Activated T-cell treated with anti-CD3 and anti-CD28 coated beads for 1 hour (primary cell): ENCODE measurements around the gene CNTNAP2.
"Not testable (repeated sequence)": the region's sequence is repeated elsewhere in the genome, so short reads cannot be mapped to it uniquely, and the experiment has no call there.

Experiments used
- DNase-seq: peaks from one replicate; pipeline ENCODE4 v3.0.0-alpha.2; 2020; ENCODE audit warnings: low read depth

CNTNAP2 gene

DNA sequence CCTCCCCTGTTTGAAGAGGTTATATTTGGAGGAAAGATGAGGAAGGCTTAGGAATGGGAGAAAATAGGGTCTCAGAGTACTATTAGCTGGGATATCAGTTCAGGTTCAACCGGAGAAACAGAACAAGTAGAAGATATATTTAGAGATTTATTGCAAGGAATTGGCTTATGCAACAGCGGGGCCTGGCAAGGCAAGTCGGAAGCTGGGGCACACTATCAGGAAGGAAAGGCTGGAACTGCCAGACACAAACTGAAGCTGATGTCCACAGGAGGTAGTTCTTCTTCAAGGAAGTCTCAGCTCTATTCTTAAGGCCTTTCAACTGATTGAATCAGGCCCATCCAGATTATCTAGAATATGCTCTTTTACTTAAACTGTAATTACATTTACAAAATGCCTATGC lies 1534.4 kb downstream of the CNTNAP2 start:
- DNase-seq, result no peak

DNA sequence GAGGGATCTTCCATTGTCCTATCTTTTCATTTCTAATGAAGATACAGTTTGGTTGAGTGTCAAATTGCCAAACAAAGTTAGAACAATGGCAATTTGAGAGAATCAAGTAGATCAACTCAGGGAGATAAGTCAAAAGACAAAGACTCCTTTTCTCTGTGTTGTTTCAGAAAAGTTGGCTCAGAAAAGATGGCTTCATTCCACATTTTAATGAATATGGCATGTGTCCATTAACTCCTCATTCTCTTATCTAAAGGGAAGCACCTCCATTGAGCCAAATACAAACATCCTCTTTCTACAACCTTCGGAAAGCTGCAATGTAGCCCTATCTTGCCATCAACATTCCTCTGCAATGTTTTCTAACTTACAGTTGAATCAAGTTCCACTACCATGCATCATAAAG lies 1535.0 kb downstream of the CNTNAP2 start:
- no peak for DNase-seq

DNA sequence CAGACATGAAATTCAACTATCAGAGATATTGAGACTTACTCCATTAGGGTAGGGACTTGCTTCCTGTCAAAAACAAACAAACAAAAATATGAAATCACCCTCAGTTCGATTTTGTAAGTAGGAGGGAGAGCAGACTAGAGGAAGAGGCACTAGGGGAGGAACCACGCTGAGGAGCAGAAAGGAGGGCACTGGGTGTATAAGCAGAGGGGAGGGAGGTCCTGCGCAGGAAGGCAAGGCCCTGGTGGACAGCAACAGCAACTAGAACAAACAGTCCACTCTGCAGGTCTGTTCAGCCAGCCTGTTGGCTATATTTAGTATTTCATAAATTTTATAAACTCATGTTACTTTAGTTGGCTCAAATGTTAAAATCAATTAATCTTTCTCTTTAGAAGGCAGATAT lies 1536.9 kb downstream of the CNTNAP2 start:
- DNase-seq, result no peak

DNA sequence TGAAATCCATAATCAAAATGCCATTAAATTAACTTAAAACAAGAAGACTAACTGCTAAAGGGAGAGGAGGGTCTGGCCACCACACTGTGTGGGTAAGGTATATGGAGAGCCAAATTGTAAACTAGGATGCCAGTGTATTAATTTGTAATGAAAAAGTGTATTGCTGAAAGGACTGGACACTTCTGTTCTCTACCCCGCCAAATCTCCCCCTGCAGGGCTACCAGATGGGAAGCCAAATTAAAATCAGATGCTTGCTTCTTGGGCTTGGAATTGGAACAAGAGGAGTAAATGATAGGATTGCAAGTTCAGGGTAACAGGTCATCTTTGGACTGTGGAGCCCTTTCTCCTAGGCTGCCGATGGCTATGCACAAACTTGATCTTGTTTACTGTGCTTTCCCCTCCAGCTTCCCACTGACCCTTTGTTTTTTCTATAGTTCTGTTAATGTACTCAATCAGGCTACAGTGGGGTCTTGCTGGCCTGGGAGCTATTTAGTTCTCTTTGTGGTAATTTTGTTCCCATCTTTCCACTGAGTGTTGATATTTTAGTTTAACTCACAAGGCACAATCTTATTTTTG lies 1541.9 kb downstream of the CNTNAP2 start:
- DNase-seq, result no peak

DNA sequence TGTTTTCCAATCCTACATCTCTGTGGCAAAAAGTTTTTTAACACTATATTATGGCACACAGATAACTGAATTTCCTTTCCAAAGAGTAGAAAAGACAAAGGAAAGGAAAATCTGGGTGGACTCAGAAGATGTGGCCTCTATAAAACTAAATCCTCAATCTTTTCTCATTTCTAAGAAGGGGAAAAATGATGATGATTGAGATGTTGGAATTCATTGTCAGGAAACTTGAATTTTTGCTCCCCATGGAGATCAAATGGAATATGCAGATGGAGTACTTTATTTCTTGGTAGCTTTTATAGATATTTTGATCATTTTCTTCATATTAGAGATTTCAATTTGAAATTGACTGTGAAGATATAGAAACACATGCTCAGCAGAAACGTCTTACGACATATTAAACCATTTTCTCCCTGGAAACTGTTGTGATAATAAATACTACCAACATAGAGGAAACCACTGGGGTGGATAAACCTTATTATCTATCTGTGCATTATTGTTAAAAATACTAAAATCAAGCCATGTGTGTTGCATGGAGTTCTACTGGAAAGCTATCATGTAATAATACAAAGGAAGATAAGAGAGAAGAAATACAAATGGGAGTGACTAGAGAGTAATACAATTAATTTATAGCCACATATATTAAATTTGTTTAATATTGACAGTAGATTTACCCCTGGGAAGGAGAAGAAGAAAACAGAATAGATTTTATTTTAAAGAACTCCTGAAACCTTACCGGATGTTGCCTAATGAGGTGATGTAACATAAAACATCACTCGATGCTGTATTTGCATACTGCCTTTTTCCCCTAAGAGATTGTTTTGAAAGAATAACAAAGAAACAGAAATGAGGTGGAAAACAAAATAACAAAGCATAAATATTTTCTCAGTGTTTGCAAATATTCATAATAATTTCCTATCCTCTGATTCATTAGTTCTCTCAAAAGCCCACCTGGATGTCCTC lies 1542.7 kb downstream of the CNTNAP2 start:
- DNase-seq, result no peak

DNA sequence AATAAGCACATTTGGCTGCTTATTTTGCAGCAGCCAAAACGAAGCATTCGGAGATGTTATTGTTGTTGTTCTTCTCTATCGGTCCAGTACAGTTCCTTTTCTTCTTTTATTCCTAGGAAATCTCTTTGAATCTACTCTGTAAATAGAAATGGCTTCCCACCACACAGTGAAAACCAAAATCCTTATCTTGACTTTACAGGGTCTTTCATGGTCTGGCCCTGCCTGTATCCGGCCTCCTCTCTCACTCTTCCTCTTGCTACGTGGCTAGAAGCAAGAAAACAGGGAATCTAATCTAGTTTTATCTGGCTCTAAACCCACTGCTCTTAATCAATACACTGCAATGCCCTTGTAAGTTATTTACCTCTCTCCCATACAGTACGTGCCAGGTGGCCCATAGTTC lies 1547.9 kb downstream of the CNTNAP2 start:
- no peak for DNase-seq

DNA sequence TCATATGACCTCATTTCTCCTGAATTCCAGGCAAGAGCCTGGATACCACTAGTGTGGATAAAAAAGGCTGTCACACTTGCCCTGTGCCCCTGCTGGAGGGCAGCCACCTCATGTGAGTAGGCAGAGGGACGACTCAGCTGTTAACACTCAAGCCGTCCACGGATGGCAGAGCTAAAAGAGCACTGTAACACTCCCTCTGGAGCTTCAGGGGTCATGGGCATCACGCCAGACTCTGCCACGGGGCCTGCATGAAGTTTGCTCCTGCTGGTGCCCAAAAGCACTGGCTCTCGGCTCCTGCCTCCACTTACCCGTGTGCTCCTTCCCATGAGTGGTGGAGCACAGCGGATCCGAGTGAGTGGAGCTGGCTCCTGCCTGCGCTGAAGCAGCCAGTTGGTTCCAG lies 1554.2 kb downstream of the CNTNAP2 start:
- DNase-seq, result no peak

DNA sequence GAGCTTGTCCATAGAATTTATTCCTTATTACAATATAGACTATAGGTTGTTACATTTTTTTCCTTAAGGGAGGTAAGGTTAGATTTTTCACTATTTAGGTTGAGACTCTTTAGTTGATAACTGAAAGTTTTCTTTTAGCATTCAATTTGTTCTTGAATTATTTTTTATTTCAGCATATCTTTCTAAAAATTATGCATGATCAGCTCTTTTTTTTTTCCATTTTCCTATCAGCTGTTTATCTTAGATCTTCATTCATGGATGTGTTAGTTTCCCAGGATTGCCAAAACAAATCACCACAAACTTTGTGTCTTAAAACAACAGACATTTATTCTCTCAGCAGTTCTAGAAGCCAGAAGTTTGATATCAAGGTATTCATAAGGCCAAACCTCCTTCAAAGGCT lies 1558.1 kb downstream of the CNTNAP2 start:
- DNase-seq, result no peak

DNA sequence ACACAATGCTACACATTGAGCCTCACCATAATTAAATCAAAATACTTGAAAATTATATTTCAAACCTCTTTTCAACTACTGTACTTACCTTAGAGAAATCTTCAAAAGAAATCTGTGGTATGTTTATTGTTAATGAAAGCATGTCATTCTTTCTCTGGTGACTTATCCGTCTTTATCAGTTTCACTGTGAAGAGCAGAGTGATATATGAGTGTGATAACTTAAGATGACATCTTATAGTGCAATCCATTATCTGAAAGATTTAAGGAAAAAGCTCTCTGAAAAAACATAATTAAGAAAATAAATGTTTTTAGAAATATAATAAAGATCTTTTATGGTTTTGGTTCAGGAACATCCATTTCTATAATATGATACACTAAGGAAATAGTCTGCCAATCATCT lies 1562.3 kb downstream of the CNTNAP2 start:
- no peak for DNase-seq

DNA sequence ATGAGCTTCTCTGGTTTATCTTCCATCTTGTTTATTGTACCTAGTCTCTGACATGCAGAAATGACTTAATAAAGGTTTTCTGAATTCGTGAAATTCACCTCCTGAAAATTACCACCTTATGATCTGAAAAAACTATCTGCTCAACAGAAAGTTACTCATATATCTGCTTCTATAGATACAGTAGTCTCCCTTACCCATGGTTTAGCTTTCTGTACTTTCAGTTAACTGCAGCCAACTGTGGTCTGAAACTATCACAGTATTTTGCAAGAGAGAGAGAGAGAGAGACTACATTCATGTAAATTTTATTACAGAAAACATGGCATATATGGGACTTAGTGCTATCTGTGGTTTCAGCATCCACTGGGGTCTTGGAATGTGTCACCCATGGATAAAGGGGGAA lies 1564.9 kb downstream of the CNTNAP2 start:
- DNase-seq, result no peak

DNA sequence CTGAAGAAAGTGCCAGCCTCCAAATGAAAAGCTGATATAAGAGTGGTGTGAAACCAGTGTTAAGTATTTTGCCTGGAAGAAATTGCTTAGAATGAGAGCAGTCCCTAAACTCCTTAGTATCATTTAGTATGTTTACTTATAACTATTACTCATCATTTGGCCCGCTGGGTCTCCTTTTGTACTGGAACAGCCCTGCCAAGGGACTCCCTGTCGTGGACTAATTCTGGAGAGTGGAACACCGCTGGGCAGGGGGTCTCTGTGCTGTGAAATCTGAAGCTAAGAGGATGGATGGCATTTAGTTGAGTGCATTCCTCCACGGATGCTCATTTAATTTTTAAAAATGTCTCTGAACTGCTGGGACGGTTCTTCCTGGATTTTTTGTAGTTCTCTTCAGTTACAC lies 1584.1 kb downstream of the CNTNAP2 start:
- no peak for DNase-seq

DNA sequence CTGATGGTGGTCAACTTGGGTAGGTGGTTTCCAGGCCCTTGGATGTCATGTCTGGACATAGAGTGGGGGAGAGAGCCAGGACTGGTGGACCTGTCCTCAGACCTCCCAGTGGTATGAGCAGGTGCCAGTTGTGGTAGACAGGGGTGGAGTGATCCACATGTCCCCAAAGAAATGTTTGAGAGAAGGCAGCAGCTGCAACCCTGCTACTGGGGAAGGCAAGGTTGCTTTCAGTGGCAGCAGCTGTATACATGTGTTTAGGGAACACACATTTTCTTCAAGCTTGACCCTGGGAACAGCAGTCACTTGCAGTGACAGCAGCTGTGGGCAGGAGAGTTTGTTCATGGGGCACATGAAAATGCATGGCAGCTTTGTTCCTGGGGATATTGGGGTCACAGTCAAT lies 1591.3 kb downstream of the CNTNAP2 start:
- DNase-seq, result no peak

DNA sequence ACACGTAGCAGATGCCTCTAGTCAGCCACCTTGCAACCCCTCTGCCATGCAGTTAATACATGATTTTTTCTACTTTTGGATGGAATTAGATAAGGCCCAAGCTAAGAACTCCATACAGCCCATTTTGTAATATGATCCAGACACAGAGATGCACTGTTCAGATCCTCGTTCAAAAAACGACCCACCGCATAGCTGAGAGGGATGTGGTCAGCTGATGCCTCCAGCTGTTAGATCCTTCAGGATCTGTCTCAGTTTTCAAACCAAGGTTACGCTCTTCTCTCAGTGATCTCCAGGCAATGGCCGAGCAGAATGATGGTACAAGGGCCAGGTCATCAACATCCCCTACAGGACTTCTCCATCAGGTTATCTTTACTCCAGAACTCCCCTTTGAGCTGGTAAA lies 1592.3 kb downstream of the CNTNAP2 start:
- DNase-seq, result no peak

DNA sequence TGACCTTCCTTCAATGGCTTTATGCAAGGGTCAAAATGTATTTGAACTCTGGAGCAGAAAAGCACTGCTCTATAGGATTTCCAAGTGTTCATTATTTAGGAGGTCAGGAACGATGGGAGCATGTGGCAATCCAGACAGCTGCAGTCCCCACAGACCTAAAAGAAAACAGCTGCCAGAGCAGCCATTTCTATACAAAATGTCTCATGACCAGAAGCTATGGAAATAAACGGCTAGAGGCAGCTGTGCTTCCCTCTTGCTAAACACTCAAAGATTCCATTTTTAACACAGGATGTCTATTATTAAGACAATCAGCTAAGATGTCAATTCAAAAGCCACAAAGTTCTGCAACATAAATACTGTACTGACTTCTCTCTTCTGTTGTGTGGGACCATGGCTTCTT lies 1594.8 kb downstream of the CNTNAP2 start:
- DNase-seq, result no peak

DNA sequence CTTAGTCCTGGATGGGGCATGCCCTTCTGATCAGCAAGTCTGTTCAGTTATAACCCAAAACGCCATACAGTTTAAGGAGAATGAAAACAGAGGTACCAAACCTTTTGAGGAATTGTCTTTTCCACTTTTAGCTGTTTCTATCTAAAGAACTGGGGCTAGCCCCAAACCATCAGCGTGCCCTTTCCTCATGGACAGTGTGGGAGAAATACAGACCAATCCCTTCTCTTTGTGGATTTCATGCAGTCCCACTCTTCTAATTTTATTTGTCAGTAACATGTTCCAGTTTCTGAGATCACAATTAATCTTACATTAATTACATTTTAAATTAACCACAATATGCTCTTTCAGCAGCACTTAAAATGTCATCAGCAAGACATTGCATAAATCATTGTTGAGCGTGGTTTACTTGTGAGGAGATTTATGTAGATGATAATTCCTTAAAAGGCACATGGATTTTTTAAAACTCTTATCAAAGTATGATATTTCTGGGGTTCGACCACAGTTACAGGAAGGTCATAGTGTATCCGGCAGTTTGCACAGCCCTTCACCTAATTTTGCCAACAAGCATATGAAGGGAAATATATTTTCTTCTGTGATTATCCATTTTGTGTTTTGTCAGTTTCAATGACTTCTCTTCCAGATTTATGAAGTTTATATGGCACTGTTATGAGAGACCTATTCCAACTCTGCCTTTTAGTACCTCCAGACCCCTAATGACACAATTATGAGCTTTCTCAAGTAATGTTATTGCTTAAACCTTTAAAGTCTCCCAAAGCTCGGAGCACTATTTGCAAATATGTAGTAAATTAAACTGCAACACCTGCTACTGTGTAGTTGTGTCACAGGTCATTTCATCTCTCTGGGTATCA lies 1605.6 kb downstream of the CNTNAP2 start:
- no peak for DNase-seq

DNA sequence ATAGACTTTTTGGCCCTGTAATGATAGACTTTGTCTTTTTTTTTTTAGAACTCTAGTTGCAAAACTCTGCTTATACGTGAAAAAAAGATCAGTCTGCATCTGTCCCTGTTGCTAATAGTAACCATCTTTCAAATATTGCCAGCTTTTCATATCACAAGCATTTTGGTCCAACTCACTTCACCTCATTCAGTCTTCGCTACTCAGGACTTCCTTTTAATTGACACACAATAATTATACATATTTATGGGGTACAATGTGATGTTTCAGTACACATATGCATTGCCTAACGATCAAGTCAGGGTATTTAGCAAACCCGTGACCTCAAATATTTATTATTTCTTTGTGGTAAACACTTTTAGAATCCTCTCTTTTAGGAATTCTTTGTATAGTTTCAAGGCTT lies 1606.9 kb downstream of the CNTNAP2 start:
- DNase-seq, result no peak

DNA sequence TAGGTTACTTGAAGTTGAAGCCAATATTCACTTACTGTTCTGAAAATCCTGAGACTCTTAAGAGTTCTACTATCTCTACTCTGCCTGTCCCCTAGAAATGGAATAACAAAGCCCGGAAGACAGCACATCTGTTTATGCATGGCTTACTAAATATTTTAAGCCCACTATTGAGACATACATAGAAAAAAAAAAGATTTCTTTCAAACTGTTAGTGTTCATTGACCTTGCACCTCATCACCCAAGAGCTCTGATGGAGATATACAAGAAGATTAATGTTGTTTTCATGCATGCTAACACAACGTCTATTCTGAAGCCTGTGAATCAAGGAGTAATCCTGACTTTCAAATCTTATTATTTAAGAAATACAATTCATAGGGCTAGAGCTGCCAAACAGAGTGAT lies 1614.7 kb downstream of the CNTNAP2 start:
- no peak for DNase-seq

DNA sequence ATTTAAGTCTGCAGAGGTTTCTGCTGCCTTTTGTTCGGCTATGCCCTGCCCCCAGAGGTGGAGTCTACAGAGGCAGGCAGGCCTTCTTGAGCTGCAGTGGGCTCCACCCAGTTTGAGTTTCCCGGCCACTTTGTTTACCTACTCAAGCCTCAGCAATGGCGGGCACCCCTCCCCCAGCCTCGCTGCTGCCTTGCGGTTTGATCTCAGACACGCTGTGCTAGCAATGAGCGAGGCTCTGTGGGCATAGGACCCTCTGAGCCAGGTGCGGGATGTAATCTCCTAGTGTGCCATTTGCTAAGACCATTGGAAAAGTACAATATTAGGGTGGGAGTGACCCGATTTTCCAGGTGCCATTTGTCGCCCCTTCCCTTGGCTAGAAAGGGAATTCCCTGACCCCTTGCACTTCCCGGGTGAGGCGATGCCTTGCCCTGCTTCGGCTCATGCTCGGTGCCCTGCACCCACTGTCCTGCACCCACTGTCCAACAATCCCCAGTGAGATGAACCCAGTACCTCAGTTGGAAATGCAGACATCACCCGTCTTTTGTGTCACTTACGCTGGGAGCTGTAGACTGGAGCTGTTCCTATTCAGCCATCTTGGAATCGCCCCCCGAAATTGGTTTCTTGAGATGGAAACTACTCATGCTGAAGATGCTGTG lies 1621.1 kb downstream of the CNTNAP2 start:
- DNase-seq, result not testable (repeated sequence)

DNA sequence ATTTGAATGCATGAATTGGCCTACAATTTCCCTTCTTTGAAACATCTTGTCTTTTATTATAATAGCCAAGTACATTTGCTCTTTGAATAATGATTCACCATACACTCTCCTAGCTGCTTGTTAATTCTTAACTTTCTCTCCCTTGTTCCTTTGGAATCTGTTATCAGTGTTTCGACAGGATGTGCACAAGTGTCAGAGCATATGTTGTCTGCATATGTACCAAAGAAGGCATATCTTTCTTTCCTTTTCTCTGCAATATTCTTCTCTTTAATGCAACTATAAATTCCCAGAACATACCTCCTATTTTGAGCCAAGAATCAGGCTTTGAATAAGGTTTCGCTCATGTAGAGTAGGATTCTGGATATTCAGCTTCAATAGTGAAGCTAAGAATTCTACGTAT lies 1625.7 kb downstream of the CNTNAP2 start:
- DNase-seq, result no peak

DNA sequence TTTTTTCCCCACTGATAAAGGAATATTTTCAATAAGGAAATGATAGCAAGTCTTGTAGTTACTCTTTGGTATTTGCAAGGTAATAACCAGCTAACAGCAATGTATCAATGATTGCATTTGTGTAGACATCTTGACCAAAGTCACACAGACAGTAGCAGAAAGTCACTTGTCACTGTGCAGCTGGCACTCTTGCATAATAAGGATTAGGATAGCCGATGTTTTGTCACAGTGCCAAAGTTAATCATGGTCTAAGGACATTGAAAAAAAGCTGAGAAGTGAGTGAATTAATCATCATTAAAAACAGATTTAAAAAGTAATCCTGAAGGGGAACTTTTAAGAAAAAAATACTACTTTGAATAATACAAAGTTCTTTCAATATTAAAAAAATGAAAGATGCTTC lies 1639.7 kb downstream of the CNTNAP2 start:
- no peak for DNase-seq

DNA sequence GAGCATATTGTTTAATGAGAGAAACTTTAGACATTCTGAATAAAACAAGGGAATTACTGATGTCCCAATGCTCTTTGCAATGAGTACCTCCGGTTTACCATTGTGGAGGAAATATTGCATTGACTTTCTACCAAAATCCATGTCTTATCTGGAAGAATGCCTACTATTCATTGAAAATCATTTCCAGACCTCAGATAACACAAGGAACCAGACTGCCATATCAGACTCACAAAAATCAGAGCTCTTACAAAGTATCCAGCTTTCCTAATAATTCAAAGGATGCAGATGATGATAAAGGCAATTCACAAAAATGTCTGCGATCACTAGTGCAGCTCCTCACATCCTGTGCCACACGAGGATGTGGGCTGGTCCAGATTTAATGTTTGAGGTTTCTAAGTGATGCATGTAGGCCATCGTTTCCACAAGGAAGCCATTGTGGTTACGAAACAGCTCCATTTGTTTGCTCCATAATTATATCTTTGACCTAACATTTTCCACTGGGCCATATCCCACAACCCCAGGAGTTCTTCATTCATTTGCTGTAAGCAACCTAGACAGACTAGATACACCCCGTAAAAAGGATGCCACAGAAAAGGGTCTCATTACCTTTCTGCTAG lies 1642.8 kb downstream of the CNTNAP2 start:
- DNase-seq, result no peak

DNA sequence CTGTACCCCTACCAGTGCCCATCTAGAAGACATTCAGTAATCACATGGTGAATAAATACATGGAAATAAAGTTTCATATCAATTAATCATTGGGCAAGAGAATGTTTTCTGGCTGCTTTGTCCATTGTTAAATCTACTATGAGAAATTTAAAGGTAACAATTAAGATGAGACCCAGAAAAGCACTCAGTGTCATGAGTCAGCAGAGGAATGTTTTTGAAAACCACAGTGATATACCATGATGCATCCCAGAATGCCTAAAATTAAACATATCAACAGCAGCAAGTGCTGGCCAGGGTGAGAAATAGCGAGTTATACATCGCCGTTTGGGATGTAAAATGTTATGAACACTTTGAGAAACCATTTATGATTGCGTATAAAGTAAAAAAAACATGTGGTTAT lies 1648.7 kb downstream of the CNTNAP2 start:
- no peak for DNase-seq
